Transverse colon (tissue), 4 donors: ENCODE measurements around the gene REV3L. TPM values are rescaled to one million over a fixed set of nuclear protein-coding genes. Genes with fewer than 3 reads are reported as not detected.

ENCODE experiments used
- DNase-seq: peaks from one replicate; pipeline ENCODE4 v3.0.0-alpha.2; 2019
- H3K27ac ChIP-seq, 4 donors: fragments of 200-600 bp; sonication (generic); 2 replicates each; pipeline ENCODE4 v1.5.1; 2016 to 2018; ENCODE audit warnings: inconsistent platforms in 4 of 4
- H3K27me3 ChIP-seq: fragments of 200-600 bp; sonication (generic); 2 replicates; pipeline ENCODE4 v1.5.1; 2017; ENCODE audit warnings: inconsistent platforms
- H3K36me3 ChIP-seq, 4 donors: fragments of 200-600 bp; sonication (generic); 2 replicates each; pipeline ENCODE4 v1.5.1; 2017 to 2019; ENCODE audit warnings: inconsistent platforms in 4 of 4
- H3K4me1 ChIP-seq, 4 donors: fragments of 200-600 bp; sonication (generic); 2 replicates each; pipeline ENCODE4 v1.5.1; 2017 to 2020; ENCODE audit warnings: inconsistent platforms in 4 of 4
- H3K4me3 ChIP-seq, 4 donors: fragments of 200-600 bp; sonication (generic); 1 replicate in 1 of 4; 2 replicates in 3 of 4; pipeline versions ENCODE4 v1.5.1 to v1.6.1; 2017 to 2019; ENCODE audit warnings: inconsistent platforms in 4 of 4
- H3K9me3 ChIP-seq, 2 donors: fragments of 200-600 bp; sonication (generic); 2 replicates each; pipeline ENCODE4 v1.5.1; 2017 to 2019; ENCODE audit warnings: inconsistent platforms in 2 of 2
- EP300 ChIP-seq: sonication (generic); formaldehyde crosslinking; IDR thresholded peaks from one replicate; pipeline ENCODE4 v1.6.1; 2017; ENCODE audit warnings: antibody characterized with exemption, low read depth
- POLR2A ChIP-seq: fragments of 450-650 bp; IDR thresholded peaks from one replicate; pipeline ENCODE4 v1.6.1; 2016; ENCODE audit warnings: antibody characterized with exemption, mild to moderate bottlenecking, moderate library complexity
- POLR2AphosphoS5 ChIP-seq, 3 donors: sonication (generic); formaldehyde crosslinking; IDR thresholded peaks; one replicate each; pipeline ENCODE4 v1.6.1; 2016; ENCODE audit warnings: antibody characterized with exemption in 3 of 3
- WGBS, 2 donors: methylation state at CpG; one replicate each; pipeline ENCODE4 v1.1.5; 2018; ENCODE audit warnings: low coverage in 1 of 2; 5-methylcytosine and 5-hydroxymethylcytosine counted together
- in situ Hi-C, 4 donors: fragments of 200-750 bp; cut with MboI; loops; one replicate each; pipeline versions ENCODE4 v1.15.0 to v1.15.1; 2017; ENCODE audit warnings: low sequenced_read_pairs in 3 of 4, low pct_ligation_motif_present in 1 of 4, low pct_unique_long_range_greater_than_20kb in 1 of 4
- intact Hi-C: fragments of 100-400 bp; cut with DNase I; formaldehyde crosslinking; loops from one replicate; pipeline ENCODE4 v1.15.1; 2023; ENCODE audit warnings: low total_unique reads
- total RNA-seq, 4 donors: library from RNA; depleted of rRNA; stranded (reverse); fragments of >200 nt; gene quantifications; one replicate each; pipeline ENCODE4 v1.1.0, GENCODE V29; 2016
- TF ChIP-seq, protein P1 (sequence below), 5 experiments: fragments of 200-600 bp in 3 of 5; fragments of 450-650 bp in 2 of 5; sonication (generic) in 3 of 5; IDR thresholded peaks; 1 replicate in 2 of 5; 2 replicates in 3 of 5; pipeline ENCODE4 v1.5.1; 2016 to 2017; ENCODE audit warnings: antibody characterized with exemption in 5 of 5, inconsistent platforms in 3 of 5, mild to moderate bottlenecking in 2 of 5, moderate library complexity in 1 of 5

The REV3L gene
- total RNA-seq, 4 donors from 2014 or later, result 24.7 to 256 (median 34.7) TPM

DNA sequence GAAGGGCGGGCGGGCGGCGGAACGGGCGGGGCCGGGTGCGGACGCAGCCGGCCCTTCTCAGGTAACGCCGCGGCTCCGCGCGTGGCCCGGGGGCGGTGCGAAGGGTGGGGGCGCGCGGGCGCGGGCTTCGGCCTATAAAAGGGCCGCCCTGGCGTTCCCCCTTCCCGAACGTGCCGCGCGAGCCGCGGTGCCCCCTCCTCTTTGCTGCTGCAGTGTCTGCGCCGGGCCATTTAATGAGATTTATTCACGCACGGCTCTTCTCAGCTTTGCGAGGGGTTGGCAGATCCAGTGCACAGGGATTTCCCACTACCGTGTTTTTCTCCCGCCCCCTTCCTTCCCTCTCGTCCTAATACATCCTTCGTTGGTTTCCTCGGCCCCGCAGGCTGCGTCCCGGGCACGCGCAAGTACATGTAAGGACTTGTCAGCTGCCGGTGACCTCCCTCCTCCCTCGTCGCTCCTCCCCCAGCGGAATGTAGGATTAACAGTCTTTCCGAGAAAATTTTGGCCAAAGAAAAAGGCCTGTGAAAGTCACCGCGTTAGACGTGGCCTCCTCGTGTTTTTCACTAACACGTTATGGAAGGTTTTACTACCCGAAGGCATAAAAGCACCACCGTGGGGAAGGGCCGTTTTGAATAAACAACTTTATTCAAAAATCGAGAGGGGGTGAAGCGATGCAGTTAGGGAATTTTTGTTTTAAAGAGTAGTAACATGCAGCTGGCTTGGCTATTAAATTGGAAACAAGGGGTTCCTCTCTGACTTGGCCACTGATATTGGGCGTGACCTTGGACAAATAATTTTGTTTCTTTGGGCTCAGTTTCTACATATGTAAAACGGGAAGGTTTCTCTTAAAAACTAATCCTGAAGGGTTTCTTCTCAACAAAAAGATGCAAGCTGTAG, 966 bp upstream of the REV3L start:
- in situ Hi-C loops, result loop anchor here in 2 of 4 donors (25.0 kb wide), 2 partner anchors 103 to 222 kb away; a partner anchor contains a TSS
- no peaks in the 10 kb centered on the region for H3K27me3 ChIP-seq
- 1 to 2% methylated on average over 13 to 66 of the region's 66 CpGs for WGBS, 2 donors
- peak; percentile 83 for TF ChIP-seq POLR2A
- TF ChIP-seq EP300, result peak; percentile 11
- TF ChIP-seq, protein P1, sequence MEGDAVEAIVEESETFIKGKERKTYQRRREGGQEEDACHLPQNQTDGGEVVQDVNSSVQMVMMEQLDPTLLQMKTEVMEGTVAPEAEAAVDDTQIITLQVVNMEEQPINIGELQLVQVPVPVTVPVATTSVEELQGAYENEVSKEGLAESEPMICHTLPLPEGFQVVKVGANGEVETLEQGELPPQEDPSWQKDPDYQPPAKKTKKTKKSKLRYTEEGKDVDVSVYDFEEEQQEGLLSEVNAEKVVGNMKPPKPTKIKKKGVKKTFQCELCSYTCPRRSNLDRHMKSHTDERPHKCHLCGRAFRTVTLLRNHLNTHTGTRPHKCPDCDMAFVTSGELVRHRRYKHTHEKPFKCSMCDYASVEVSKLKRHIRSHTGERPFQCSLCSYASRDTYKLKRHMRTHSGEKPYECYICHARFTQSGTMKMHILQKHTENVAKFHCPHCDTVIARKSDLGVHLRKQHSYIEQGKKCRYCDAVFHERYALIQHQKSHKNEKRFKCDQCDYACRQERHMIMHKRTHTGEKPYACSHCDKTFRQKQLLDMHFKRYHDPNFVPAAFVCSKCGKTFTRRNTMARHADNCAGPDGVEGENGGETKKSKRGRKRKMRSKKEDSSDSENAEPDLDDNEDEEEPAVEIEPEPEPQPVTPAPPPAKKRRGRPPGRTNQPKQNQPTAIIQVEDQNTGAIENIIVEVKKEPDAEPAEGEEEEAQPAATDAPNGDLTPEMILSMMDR (IDR thresholded peaks at IDR 0.05), result no peak
- TF ChIP-seq POLR2AphosphoS5 (IDR thresholded peaks at IDR 0.05), result peak; percentile 53 to 79 (median 71)
- intact Hi-C loops, result loop anchor here (10.0 kb wide), 2 partner anchors 81 to 121 kb away; partner anchors contain the start of gene TRAF3IP2
- H3K9me3 ChIP-seq, result no peaks in the 10 kb centered on the region
- H3K27ac ChIP-seq, result peak overlapping the region; percentile 98 to 100 (median 98)
- DNase-seq, result peak; percentile 92
- peak overlapping the region; percentile 81 to 94 (median 92) for H3K4me3 ChIP-seq
- H3K4me1 ChIP-seq, result peaks cover 0 to 39% (median 30%) of the 10 kb centered on the region in 4 donors
- H3K36me3 ChIP-seq, result no peaks in the 10 kb centered on the region

DNA sequence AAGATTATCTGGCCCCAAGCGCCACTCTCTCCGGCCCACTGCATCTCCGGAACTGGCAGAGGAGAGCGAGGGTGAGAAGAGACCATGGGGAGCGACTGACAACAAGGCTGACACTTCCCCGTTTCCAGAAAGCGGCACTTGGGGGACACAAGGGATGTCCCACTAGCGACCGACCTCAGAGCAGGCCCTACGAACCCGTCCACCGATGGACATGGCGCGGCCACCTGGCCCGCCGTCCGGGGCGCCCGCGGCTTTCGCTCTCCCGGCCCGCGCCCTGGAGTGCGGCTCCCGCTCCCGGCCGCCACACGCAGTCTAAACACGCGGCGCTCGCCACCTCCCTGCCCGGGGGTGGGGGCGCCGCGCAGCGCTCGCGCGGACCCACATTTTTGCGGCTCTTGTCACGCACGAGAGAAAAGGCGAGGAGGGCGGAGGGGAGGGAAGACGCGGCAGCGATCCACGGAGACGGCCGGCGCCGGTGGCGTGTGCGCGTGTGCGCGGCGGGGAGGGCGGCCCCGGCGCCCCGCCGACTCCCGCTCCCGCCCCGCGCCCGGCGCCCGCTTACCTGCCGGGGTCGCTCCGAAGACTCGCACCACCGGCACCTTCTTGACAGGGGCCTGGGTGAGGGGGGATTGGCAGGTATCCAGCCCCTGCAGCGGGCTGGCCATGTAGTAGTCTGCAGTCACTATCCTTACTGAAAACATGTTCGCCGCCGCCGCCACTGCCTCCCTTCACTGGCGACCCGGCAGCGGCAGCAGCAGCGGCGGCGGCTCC, 645 bp downstream of the REV3L start:
- H3K27ac ChIP-seq, result peak overlapping the region; percentile 98 to 100 (median 98)
- no peaks in the 10 kb centered on the region for H3K9me3 ChIP-seq
- DNase-seq, result peak; percentile 57
- intact Hi-C loops (loop anchor here (10.0 kb wide), 2 partner anchors 82 to 122 kb away; partner anchors contain the start of gene TRAF3IP2), in situ Hi-C loops (loop anchor here in 2 of 4 donors (25.0 kb wide), 2 partner anchors 105 to 220 kb away; a partner anchor contains a TSS)
- TF ChIP-seq POLR2A (no peak), EP300 (no peak), POLR2AphosphoS5 (IDR thresholded peaks at IDR 0.05) (peak; percentile 2 to 44 (median 25))
- TF ChIP-seq, protein P1 (IDR thresholded peaks at IDR 0.05), result no peak
- peak overlapping the region; percentile 81 to 94 (median 92) for H3K4me3 ChIP-seq
- H3K4me1 ChIP-seq, result peaks cover 10 to 53% (median 45%) of the 10 kb centered on the region in 4 donors
- no peaks in the 10 kb centered on the region for H3K36me3 ChIP-seq
- no peaks in the 10 kb centered on the region for H3K27me3 ChIP-seq
- WGBS, 2 donors, result 0% methylated on average over 67 of the region's 88 CpGs; no CpG with 5 or more reads in 1 of the 2 donors

DNA sequence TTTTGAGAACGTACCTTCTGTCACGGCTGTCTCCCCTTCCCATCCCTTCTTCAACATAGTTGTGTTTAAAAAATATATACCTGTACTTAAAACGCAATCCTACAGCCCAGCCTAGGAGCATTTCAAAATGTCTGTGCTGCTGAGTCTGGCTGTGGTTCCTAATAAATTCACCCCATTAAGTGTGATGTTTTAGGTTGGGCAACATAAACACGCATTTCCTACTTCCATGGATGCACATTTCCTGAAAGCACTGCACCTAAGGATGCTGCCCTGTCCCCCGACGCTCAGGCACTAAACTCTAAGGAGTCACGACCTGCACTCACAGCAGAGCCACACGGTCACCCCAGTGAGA, 1.2 kb downstream of the REV3L start:
- 1 to 3% methylated on average over 3 to 8 of the region's 8 CpGs for WGBS, 2 donors
- Histone ChIP-seq H3K27me3 (no peaks in the 10 kb centered on the region), H3K9me3 (no peaks in the 10 kb centered on the region), H3K27ac (peak overlapping the region; percentile 98 to 100 (median 98)), H3K4me1 (peaks cover 13 to 57% (median 46%) of the 10 kb centered on the region in 4 donors), H3K36me3 (no peaks in the 10 kb centered on the region), H3K4me3 (peak overlapping the region; percentile 81 to 94 (median 92))
- in situ Hi-C loops, result loop anchor here in 2 of 4 donors (25.0 kb wide), 2 partner anchors 105 to 220 kb away; a partner anchor contains a TSS
- no peak for DNase-seq
- TF ChIP-seq POLR2AphosphoS5 (IDR thresholded peaks at IDR 0.05) (no peak), EP300 (no peak), POLR2A (no peak)
- TF ChIP-seq, protein P1 (IDR thresholded peaks at IDR 0.05), result no peak
- intact Hi-C loops, result loop anchor here (10.0 kb wide), 2 partner anchors 83 to 123 kb away; partner anchors contain the start of gene TRAF3IP2
